PFSK-1 (cell line): Measurements from ENCODE around the gene CCSER1.

Experiments
- FOXP2 ChIP-seq: optimal IDR thresholded peaks from 2 replicates; pipeline ENCODE3; 2011; ENCODE audit warnings: borderline replicate concordance, control low read depth, inconsistent platforms; ENCODE audit not compliant: insufficient read depth; ENCODE audit errors: extremely low read length, extremely low read depth
- POLR2AphosphoS5 ChIP-seq: IDR thresholded peaks from 2 replicates; pipeline ENCODE4 v1.6.1; 2012; ENCODE audit warnings: low read depth, mild to moderate bottlenecking, control low read depth, low read length, moderate library complexity
- REST ChIP-seq, 2 experiments: IDR thresholded peaks; 2 replicates each; pipeline versions ENCODE4 v1.6.1 to v1.8.0; 2011 to 2012; ENCODE audit warnings: low read depth in 2 of 2, low read length in 2 of 2, control low read depth in 1 of 2, inconsistent platforms in 1 of 2, mild to moderate bottlenecking in 1 of 2, moderate library complexity in 1 of 2; ENCODE audit not compliant: insufficient read depth in 1 of 2
- SIN3A ChIP-seq: IDR thresholded peaks from 2 replicates; pipeline ENCODE4 v1.6.1; 2012; ENCODE audit warnings: mild to moderate bottlenecking, low read length, moderate library complexity, borderline replicate concordance; ENCODE audit not compliant: insufficient read depth
- TAF1 ChIP-seq: IDR thresholded peaks from 2 replicates; pipeline ENCODE4 v1.6.1; 2012; ENCODE audit warnings: low read length, control low read depth, borderline replicate concordance; ENCODE audit not compliant: insufficient read depth

GRCh38 chr4:90766837-90767236 lies 639.6 kb downstream of the CCSER1 start:
- TF ChIP-seq REST (IDR thresholded peaks at IDR 0.05; ENCODE audit: insufficient read depth in 1 of 2, low read depth in 2 of 2, low read length in 2 of 2) (no peak), POLR2AphosphoS5 (no peak), TAF1 (no peak), SIN3A (no peak), FOXP2 (no peak)
